ENCODE measurements around the gene SLC38A7. TPM values are rescaled to one million over a fixed set of nuclear protein-coding genes. Genes with fewer than 3 reads are reported as not detected.

Gene SLC38A7
- total and polyA plus RNA-seq, 2 of the 13 experiments (the other 11 are each of a cell fraction or from before 2014, with no cell fraction given), result 13.2 to 14.1 TPM

- TF ChIP-seq, protein P1, sequence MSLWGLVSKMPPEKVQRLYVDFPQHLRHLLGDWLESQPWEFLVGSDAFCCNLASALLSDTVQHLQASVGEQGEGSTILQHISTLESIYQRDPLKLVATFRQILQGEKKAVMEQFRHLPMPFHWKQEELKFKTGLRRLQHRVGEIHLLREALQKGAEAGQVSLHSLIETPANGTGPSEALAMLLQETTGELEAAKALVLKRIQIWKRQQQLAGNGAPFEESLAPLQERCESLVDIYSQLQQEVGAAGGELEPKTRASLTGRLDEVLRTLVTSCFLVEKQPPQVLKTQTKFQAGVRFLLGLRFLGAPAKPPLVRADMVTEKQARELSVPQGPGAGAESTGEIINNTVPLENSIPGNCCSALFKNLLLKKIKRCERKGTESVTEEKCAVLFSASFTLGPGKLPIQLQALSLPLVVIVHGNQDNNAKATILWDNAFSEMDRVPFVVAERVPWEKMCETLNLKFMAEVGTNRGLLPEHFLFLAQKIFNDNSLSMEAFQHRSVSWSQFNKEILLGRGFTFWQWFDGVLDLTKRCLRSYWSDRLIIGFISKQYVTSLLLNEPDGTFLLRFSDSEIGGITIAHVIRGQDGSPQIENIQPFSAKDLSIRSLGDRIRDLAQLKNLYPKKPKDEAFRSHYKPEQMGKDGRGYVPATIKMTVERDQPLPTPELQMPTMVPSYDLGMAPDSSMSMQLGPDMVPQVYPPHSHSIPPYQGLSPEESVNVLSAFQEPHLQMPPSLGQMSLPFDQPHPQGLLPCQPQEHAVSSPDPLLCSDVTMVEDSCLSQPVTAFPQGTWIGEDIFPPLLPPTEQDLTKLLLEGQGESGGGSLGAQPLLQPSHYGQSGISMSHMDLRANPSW (CRISPR knock-in tag; IDR thresholded peaks at IDR 0.05; ENCODE audit: borderline replicate concordance), result 0 out of 2 replicates have a peak, but pooled peaks have one; percentile 62
- no peak for TF ChIP-seq ZNF234 (CRISPR knock-in tag; conservative IDR thresholded peaks at IDR 0.05)
- TF ChIP-seq ZNF225 (CRISPR knock-in tag; IDR thresholded peaks at IDR 0.05), result 0 out of 2 replicates have a peak, but pooled peaks have one; percentile 20
- peak; percentile 67; the same call in 1 of the 2 replicates for TF ChIP-seq ZSCAN9 (CRISPR knock-in tag; IDR thresholded peaks at IDR 0.05; ENCODE audit: borderline replicate concordance)
- no peak for TF ChIP-seq HES4 (CRISPR knock-in tag; IDR thresholded peaks at IDR 0.05; ENCODE audit: borderline replicate concordance)
- TF ChIP-seq EEA1 (CRISPR knock-in tag; IDR thresholded peaks at IDR 0.05; ENCODE audit: borderline replicate concordance), result no peak
- TF ChIP-seq TOE1 (CRISPR knock-in tag; IDR thresholded peaks at IDR 0.05), result no peak
- no peak for TF ChIP-seq IKZF1 (IDR thresholded peaks at IDR 0.05)
- 0 out of 2 replicates have a peak, but pooled peaks have one; percentile 44 for TF ChIP-seq TOPORS (CRISPR knock-in tag; IDR thresholded peaks at IDR 0.05)
- TF ChIP-seq PHF20 (CRISPR knock-in tag; IDR thresholded peaks at IDR 0.05), result peak; percentile 96
- TF ChIP-seq POLR2G (IDR thresholded peaks at IDR 0.05; ENCODE audit: low read depth, low read length), result peak; percentile 78
- peak; percentile 92 for TF ChIP-seq MXD4 (CRISPR knock-in tag; IDR thresholded peaks at IDR 0.05)
- TF ChIP-seq, protein P2, sequence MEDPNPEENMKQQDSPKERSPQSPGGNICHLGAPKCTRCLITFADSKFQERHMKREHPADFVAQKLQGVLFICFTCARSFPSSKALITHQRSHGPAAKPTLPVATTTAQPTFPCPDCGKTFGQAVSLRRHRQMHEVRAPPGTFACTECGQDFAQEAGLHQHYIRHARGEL (CRISPR knock-in tag; IDR thresholded peaks at IDR 0.05), result no peak
- TF ChIP-seq, protein P3, sequence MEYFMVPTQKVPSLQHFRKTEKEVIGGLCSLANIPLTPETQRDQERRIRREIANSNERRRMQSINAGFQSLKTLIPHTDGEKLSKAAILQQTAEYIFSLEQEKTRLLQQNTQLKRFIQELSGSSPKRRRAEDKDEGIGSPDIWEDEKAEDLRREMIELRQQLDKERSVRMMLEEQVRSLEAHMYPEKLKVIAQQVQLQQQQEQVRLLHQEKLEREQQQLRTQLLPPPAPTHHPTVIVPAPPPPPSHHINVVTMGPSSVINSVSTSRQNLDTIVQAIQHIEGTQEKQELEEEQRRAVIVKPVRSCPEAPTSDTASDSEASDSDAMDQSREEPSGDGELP (IDR thresholded peaks at IDR 0.05; ENCODE audit: borderline replicate concordance, low read depth), result peak; percentile 72; the same call in 1 of the 2 replicates
- peak; percentile 69 for TF ChIP-seq ASH2L (IDR thresholded peaks at IDR 0.05; ENCODE audit: insufficient read length, low read depth, low read length)
- TF ChIP-seq, protein P4, sequence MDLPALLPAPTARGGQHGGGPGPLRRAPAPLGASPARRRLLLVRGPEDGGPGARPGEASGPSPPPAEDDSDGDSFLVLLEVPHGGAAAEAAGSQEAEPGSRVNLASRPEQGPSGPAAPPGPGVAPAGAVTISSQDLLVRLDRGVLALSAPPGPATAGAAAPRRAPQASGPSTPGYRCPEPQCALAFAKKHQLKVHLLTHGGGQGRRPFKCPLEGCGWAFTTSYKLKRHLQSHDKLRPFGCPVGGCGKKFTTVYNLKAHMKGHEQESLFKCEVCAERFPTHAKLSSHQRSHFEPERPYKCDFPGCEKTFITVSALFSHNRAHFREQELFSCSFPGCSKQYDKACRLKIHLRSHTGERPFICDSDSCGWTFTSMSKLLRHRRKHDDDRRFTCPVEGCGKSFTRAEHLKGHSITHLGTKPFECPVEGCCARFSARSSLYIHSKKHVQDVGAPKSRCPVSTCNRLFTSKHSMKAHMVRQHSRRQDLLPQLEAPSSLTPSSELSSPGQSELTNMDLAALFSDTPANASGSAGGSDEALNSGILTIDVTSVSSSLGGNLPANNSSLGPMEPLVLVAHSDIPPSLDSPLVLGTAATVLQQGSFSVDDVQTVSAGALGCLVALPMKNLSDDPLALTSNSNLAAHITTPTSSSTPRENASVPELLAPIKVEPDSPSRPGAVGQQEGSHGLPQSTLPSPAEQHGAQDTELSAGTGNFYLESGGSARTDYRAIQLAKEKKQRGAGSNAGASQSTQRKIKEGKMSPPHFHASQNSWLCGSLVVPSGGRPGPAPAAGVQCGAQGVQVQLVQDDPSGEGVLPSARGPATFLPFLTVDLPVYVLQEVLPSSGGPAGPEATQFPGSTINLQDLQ (CRISPR knock-in tag; IDR thresholded peaks at IDR 0.05), result no peak; the same call in 1 of the 2 replicates
- no peak for TF ChIP-seq ZNF816 (CRISPR knock-in tag; IDR thresholded peaks at IDR 0.05; ENCODE audit: borderline replicate concordance)
- TF ChIP-seq SOX6 (IDR thresholded peaks at IDR 0.05), result no peak
- TF ChIP-seq SOX6 (CRISPR knock-in tag; IDR thresholded peaks at IDR 0.05), result peak; percentile 12; the same call in 1 of the 2 replicates
- no peak for TF ChIP-seq SNRNP70 (IDR thresholded peaks at IDR 0.05; ENCODE audit: low read depth, low read length)
- 0 out of 2 replicates have a peak, but pooled peaks have one; percentile 76 for TF ChIP-seq ZNF256 (CRISPR knock-in tag; conservative IDR thresholded peaks at IDR 0.05)
- TF ChIP-seq ARNT2 (CRISPR knock-in tag; IDR thresholded peaks at IDR 0.05; ENCODE audit: low read depth), result peak; percentile 63; the same call in 1 of the 2 replicates
These were observed at the start of gene SLC38A7 (continued) for GRCh38 chr16:58684354-58685083.

Measured in HepG2 (cell line).